Stimulated activated memory B cell treated with anti-CD40 and anti-IgM and Interleukin-4, amounts not matched to agents 10 μg/mL and 1 μg/mL and 100 μg/mL, for 72 hours (primary cell): Measurements from ENCODE around the gene MICAL3.

Experiments used
- ATAC-seq: fragments of 150-1000 bp; cut with Tn5 transposase; 2 replicates; pipeline ENCODE4 v1.10.0; 2021
- H3K27ac Mint-ChIP-seq: one replicate; pipeline ENCODE4 v1.8.0; 2022; ENCODE audit warnings: mild to moderate bottlenecking, mixed read lengths
- H3K27me3 Mint-ChIP-seq: one replicate; pipeline ENCODE4 v1.8.0; 2022; ENCODE audit warnings: mixed read lengths
- H3K36me3 Mint-ChIP-seq: one replicate; pipeline ENCODE4 v1.8.0; 2022; ENCODE audit warnings: mixed read lengths
- H3K4me1 Mint-ChIP-seq: one replicate; pipeline ENCODE4 v1.8.0; 2022; ENCODE audit warnings: mixed read lengths
- H3K4me3 Mint-ChIP-seq: one replicate; pipeline ENCODE4 v1.8.0; 2022; ENCODE audit warnings: mild to moderate bottlenecking, moderate library complexity, mixed read lengths
- H3K9me3 Mint-ChIP-seq: one replicate; pipeline ENCODE4 v1.8.0; 2022; ENCODE audit warnings: mixed read lengths

Gene MICAL3

GRCh38 chr22:17965538-17966402 is 58.6 kb downstream of the MICAL3 start:
- Mint-ChIP-seq H3K4me3 (peak overlapping the region; percentile 38), H3K9me3 (no peaks in the 10 kb centered on the region), H3K4me1 (peaks cover 82% of the 10 kb centered on the region), H3K27me3 (no peaks in the 10 kb centered on the region), H3K27ac (peak overlapping the region; percentile 81), H3K36me3 (peaks cover 36% of the 10 kb centered on the region)
- no peak for ATAC-seq

- H3K4me3 Mint-ChIP-seq = peak overlapping the region; percentile 65
- H3K9me3 Mint-ChIP-seq = no peaks in the 10 kb centered on the region
- H3K27ac Mint-ChIP-seq = peak overlapping the region; percentile 81
- peaks cover 82% of the 10 kb centered on the region for H3K4me1 Mint-ChIP-seq
- ATAC-seq = peak; percentile 97
- H3K27me3 Mint-ChIP-seq = no peaks in the 10 kb centered on the region
- H3K36me3 Mint-ChIP-seq = peaks cover 40% of the 10 kb centered on the region
Measured at GRCh38 chr22:17964643-17965042, 59.7 kb downstream of the MICAL3 start.

- H3K27me3 Mint-ChIP-seq = no peaks in the 10 kb centered on the region
- peak overlapping the region; percentile 81 for H3K27ac Mint-ChIP-seq
- H3K36me3 Mint-ChIP-seq = peaks cover 40% of the 10 kb centered on the region
- peak overlapping the region; percentile 65 for H3K4me3 Mint-ChIP-seq
- no peaks in the 10 kb centered on the region for H3K9me3 Mint-ChIP-seq
- H3K4me1 Mint-ChIP-seq = peaks cover 82% of the 10 kb centered on the region
- ATAC-seq = peak; percentile 46
Measured at GRCh38 chr22:17964156-17964555, 60.2 kb downstream of the MICAL3 start.

- peaks cover 83% of the 10 kb centered on the region for H3K4me1 Mint-ChIP-seq
- H3K27me3 Mint-ChIP-seq = no peaks in the 10 kb centered on the region
- H3K9me3 Mint-ChIP-seq = no peaks in the 10 kb centered on the region
- peaks cover 38% of the 10 kb centered on the region for H3K36me3 Mint-ChIP-seq
- no peak overlapping the region for H3K4me3 Mint-ChIP-seq
- no peak for ATAC-seq
- peak overlapping the region; percentile 30 for H3K27ac Mint-ChIP-seq
Measured at GRCh38 chr22:17963015-17963414, 61.3 kb downstream of the MICAL3 start.

GRCh38 chr22:17962168-17962567 is 62.2 kb downstream of the MICAL3 start:
- Mint-ChIP-seq H3K4me3 (no peak overlapping the region), H3K27ac (peak overlapping the region; percentile 33), H3K36me3 (peaks cover 45% of the 10 kb centered on the region), H3K9me3 (no peaks in the 10 kb centered on the region), H3K27me3 (no peaks in the 10 kb centered on the region), H3K4me1 (peaks cover 90% of the 10 kb centered on the region)
- no peak for ATAC-seq

- H3K27ac Mint-ChIP-seq = peak overlapping the region; percentile 33
- peaks cover 40% of the 10 kb centered on the region for H3K36me3 Mint-ChIP-seq
- H3K4me1 Mint-ChIP-seq = peaks cover 87% of the 10 kb centered on the region
- no peak for ATAC-seq
- H3K27me3 Mint-ChIP-seq = no peaks in the 10 kb centered on the region
- H3K4me3 Mint-ChIP-seq = no peak overlapping the region
- no peaks in the 10 kb centered on the region for H3K9me3 Mint-ChIP-seq
Measured at GRCh38 chr22:17961446-17961729, 63.0 kb downstream of the MICAL3 start.

- no peaks in the 10 kb centered on the region for H3K9me3 Mint-ChIP-seq
- peak overlapping the region; percentile 57 for H3K27ac Mint-ChIP-seq
- peaks cover 87% of the 10 kb centered on the region for H3K4me1 Mint-ChIP-seq
- no peak for ATAC-seq
- H3K27me3 Mint-ChIP-seq = no peaks in the 10 kb centered on the region
- no peak overlapping the region for H3K4me3 Mint-ChIP-seq
- H3K36me3 Mint-ChIP-seq = peaks cover 43% of the 10 kb centered on the region
Measured at GRCh38 chr22:17960695-17961445, 63.5 kb downstream of the MICAL3 start.

- ATAC-seq = no peak
- H3K36me3 Mint-ChIP-seq = peaks cover 52% of the 10 kb centered on the region
- H3K27ac Mint-ChIP-seq = peak overlapping the region; percentile 57
- no peaks in the 10 kb centered on the region for H3K9me3 Mint-ChIP-seq
- H3K4me1 Mint-ChIP-seq = peaks cover 87% of the 10 kb centered on the region
- no peaks in the 10 kb centered on the region for H3K27me3 Mint-ChIP-seq
- no peak overlapping the region for H3K4me3 Mint-ChIP-seq
Measured at GRCh38 chr22:17960011-17960410, 64.3 kb downstream of the MICAL3 start.

- H3K36me3 Mint-ChIP-seq = peaks cover 58% of the 10 kb centered on the region
- H3K4me1 Mint-ChIP-seq = peaks cover 84% of the 10 kb centered on the region
- H3K27me3 Mint-ChIP-seq = no peaks in the 10 kb centered on the region
- H3K27ac Mint-ChIP-seq = peak overlapping the region; percentile 49
- no peaks in the 10 kb centered on the region for H3K9me3 Mint-ChIP-seq
- H3K4me3 Mint-ChIP-seq = no peak overlapping the region
- no peak for ATAC-seq
Measured at GRCh38 chr22:17958166-17958565, 66.2 kb downstream of the MICAL3 start.

- Mint-ChIP-seq H3K4me3 (peak overlapping the region; percentile 25), H3K9me3 (no peaks in the 10 kb centered on the region), H3K27me3 (no peaks in the 10 kb centered on the region), H3K4me1 (peaks cover 85% of the 10 kb centered on the region), H3K36me3 (peaks cover 58% of the 10 kb centered on the region), H3K27ac (peak overlapping the region; percentile 49)
- no peak for ATAC-seq
Measured at GRCh38 chr22:17957693-17958092, 66.7 kb downstream of the MICAL3 start.

GRCh38 chr22:17957204-17957603 is 67.2 kb downstream of the MICAL3 start:
- Mint-ChIP-seq H3K27me3 (no peaks in the 10 kb centered on the region), H3K9me3 (no peaks in the 10 kb centered on the region), H3K36me3 (peaks cover 60% of the 10 kb centered on the region), H3K4me3 (peak overlapping the region; percentile 25), H3K27ac (peak overlapping the region; percentile 49), H3K4me1 (peaks cover 87% of the 10 kb centered on the region)
- ATAC-seq = no peak

GRCh38 chr22:17956630-17957029 is 67.7 kb downstream of the MICAL3 start:
- H3K4me3 Mint-ChIP-seq = no peak overlapping the region
- no peak overlapping the region for H3K27ac Mint-ChIP-seq
- H3K9me3 Mint-ChIP-seq = no peaks in the 10 kb centered on the region
- peaks cover 84% of the 10 kb centered on the region for H3K4me1 Mint-ChIP-seq
- peaks cover 56% of the 10 kb centered on the region for H3K36me3 Mint-ChIP-seq
- peak; percentile 53 for ATAC-seq
- no peaks in the 10 kb centered on the region for H3K27me3 Mint-ChIP-seq

GRCh38 chr22:17955590-17956379 is 68.6 kb downstream of the MICAL3 start:
- Mint-ChIP-seq H3K27me3 (no peaks in the 10 kb centered on the region), H3K27ac (peak overlapping the region; percentile 5), H3K36me3 (peaks cover 58% of the 10 kb centered on the region), H3K9me3 (no peaks in the 10 kb centered on the region), H3K4me1 (peaks cover 84% of the 10 kb centered on the region), H3K4me3 (no peak overlapping the region)
- ATAC-seq = no peak

- no peaks in the 10 kb centered on the region for H3K9me3 Mint-ChIP-seq
Measured at GRCh38 chr22:17954860-17955587, 69.3 kb downstream of the MICAL3 start.

More at GRCh38 chr22:17954860-17955587, 69.3 kb downstream of the MICAL3 start:
- H3K4me3 Mint-ChIP-seq = no peak overlapping the region
- peaks cover 83% of the 10 kb centered on the region for H3K4me1 Mint-ChIP-seq
- ATAC-seq = no peak
- no peaks in the 10 kb centered on the region for H3K27me3 Mint-ChIP-seq
- peaks cover 52% of the 10 kb centered on the region for H3K36me3 Mint-ChIP-seq
- no peak overlapping the region for H3K27ac Mint-ChIP-seq
